Endothelial cell of umbilical vein (primary cell): Measurements from ENCODE around the gene CHST3.

Source experiments
- EZH2 ChIP-seq: IDR thresholded peaks from 2 replicates; pipeline ENCODE4 v1.6.1; 2012; ENCODE audit warnings: borderline replicate concordance, low read depth, mild to moderate bottlenecking, moderate library complexity, low read length, inconsistent platforms; ENCODE audit not compliant: severe bottlenecking
- POLR2A ChIP-seq: IDR thresholded peaks from 2 replicates; pipeline ENCODE4 v1.6.1; 2012; ENCODE audit warnings: low read depth, mild to moderate bottlenecking, control low read depth, low read length

- TF ChIP-seq POLR2A (no peak), EZH2 (no peak)
Measured at GRCh38 chr10:72006026-72006425, 41.8 kb downstream of the CHST3 start.
